ENCODE data around the gene SETX.

DNA sequence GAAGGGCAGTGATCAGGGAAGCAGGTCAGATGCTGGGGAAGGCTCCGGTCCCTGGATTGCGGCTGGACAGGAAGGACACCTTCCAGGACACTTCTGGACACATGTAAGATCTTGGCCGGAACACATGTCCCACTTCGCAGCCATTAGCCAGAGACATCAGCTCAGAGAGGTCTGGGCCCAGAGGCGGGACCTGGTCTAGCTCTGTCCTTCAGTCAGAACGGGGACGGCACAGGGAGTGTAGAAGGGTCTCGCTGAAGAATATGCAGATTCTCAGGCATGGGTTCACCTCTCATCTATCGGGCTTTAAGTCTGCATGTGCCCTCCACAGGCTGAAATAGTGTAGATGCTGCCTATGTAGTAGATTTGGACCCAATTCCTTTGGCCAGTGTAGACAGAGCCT is 119.7 kb downstream of the SETX start:
- TF ChIP-seq ZNF202 (tag by site-specific recombination; IDR thresholded peaks at IDR 0.05; ENCODE audit: borderline replicate concordance) (no peak), HOXD13 (CRISPR knock-in tag; IDR thresholded peaks at IDR 0.05; ENCODE audit: borderline replicate concordance) (no peak), HOXA7 (CRISPR knock-in tag; IDR thresholded peaks at IDR 0.05; ENCODE audit: borderline replicate concordance) (no peak), ZBTB17 (tag by site-specific recombination; IDR thresholded peaks at IDR 0.05) (no peak), ZBTB7A (tag by site-specific recombination; IDR thresholded peaks at IDR 0.05; ENCODE audit: low read depth) (no peak), ZNF274 (IDR thresholded peaks at IDR 0.05; ENCODE audit: low read length) (no peak), ZNF274 (tag by site-specific recombination; IDR thresholded peaks at IDR 0.05; ENCODE audit: borderline replicate concordance) (no peak), ZBTB20 (tag by site-specific recombination; IDR thresholded peaks at IDR 0.05) (no peak)
- TF ChIP-seq, protein P1, sequence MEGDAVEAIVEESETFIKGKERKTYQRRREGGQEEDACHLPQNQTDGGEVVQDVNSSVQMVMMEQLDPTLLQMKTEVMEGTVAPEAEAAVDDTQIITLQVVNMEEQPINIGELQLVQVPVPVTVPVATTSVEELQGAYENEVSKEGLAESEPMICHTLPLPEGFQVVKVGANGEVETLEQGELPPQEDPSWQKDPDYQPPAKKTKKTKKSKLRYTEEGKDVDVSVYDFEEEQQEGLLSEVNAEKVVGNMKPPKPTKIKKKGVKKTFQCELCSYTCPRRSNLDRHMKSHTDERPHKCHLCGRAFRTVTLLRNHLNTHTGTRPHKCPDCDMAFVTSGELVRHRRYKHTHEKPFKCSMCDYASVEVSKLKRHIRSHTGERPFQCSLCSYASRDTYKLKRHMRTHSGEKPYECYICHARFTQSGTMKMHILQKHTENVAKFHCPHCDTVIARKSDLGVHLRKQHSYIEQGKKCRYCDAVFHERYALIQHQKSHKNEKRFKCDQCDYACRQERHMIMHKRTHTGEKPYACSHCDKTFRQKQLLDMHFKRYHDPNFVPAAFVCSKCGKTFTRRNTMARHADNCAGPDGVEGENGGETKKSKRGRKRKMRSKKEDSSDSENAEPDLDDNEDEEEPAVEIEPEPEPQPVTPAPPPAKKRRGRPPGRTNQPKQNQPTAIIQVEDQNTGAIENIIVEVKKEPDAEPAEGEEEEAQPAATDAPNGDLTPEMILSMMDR (tag by site-specific recombination; IDR thresholded peaks at IDR 0.05): no peak
- TF ChIP-seq, protein P2, sequence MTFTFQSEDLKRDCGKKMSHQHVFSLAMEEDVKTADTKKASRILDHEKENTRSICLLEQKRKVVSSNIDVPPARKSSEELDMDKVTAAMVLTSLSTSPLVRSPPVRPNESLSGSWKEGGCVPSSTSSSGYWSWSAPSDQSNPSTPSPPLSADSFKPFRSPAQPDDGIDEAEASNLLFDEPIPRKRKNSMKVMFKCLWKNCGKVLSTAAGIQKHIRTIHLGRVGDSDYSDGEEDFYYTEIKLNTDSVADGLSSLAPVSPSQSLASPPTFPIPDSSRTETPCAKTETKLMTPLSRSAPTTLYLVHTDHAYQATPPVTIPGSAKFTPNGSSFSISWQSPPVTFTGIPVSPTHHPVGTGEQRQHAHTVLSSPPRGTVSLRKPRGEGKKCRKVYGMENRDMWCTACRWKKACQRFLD (tag by site-specific recombination; IDR thresholded peaks at IDR 0.05): no peak
- TF ChIP-seq, protein P3, sequence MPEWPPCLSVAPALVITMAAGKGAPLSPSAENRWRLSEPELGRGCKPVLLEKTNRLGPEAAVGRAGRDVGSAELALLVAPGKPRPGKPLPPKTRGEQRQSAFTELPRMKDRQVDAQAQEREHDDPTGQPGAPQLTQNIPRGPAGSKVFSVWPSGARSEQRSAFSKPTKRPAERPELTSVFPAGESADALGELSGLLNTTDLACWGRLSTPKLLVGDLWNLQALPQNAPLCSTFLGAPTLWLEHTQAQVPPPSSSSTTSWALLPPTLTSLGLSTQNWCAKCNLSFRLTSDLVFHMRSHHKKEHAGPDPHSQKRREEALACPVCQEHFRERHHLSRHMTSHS (tag by site-specific recombination; IDR thresholded peaks at IDR 0.05): no peak

All from HEK293 (cell line).